Fibroblast of lung (primary cell): Measurements from ENCODE around the gene PRSS21.

Source experiments
- EZH2 ChIP-seq: IDR thresholded peaks from 2 replicates; pipeline ENCODE4 v1.5.1; 2012; ENCODE audit warnings: low read length, control low read depth, mild to moderate bottlenecking; ENCODE audit errors: missing control alignments
- TF ChIP-seq, protein P1 (sequence below), 2 donors: IDR thresholded peaks in 1 of 2; conservative IDR thresholded peaks in 1 of 2; 1 replicate in 1 of 2; 2 replicates in 1 of 2; pipeline ENCODE4 v1.5.1; 2011 to 2012; ENCODE audit warnings: low read length in 2 of 2, control low read depth in 1 of 2, inconsistent platforms in 1 of 2, low read depth in 1 of 2, mild to moderate bottlenecking in 1 of 2

DNA sequence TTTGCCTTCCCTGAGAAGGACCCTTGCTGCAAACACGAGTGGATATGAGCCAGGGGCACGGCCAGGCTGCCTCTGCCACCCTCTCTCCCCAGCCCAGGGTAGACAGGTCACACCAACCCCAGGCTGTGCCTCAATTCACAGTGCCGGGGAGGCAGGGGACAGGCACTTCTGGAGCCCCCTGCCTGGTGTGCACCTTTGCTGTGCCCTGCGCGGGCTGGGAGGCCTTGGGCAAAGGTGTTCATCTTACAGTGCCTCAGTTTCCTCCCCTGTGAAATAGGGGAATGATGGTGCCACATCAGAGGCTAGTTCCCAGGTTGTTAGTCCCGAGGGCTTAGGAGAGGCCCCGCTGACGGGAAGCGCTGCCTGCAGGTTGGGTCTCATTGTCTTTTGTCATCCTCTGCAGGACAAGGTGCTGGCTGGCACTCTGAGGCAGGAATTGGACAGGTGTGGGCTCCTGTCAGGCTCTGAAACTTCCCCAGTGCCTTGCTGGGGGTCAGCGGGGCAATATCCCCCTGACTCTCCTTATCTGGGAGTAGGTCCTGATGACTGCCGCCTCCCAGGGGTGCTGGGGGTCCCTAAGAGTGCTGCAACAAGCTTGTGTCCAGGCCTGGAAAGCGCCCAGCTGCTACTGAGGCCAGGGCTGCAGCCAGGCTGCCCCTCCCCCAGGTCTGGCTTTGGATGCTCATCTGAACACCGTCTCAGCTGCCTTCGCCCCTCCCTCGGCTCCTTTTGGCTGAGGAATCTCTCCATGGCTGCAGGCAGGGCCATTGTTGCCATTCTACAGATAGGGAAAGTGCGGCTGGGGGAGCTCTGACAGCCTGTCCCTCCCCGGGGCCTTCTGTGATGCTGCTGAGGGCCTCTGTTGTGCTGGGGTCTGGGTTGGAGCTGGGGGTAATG is 3.1 kb downstream of the PRSS21 start:
- TF ChIP-seq EZH2, result no peak
- TF ChIP-seq, protein P1, sequence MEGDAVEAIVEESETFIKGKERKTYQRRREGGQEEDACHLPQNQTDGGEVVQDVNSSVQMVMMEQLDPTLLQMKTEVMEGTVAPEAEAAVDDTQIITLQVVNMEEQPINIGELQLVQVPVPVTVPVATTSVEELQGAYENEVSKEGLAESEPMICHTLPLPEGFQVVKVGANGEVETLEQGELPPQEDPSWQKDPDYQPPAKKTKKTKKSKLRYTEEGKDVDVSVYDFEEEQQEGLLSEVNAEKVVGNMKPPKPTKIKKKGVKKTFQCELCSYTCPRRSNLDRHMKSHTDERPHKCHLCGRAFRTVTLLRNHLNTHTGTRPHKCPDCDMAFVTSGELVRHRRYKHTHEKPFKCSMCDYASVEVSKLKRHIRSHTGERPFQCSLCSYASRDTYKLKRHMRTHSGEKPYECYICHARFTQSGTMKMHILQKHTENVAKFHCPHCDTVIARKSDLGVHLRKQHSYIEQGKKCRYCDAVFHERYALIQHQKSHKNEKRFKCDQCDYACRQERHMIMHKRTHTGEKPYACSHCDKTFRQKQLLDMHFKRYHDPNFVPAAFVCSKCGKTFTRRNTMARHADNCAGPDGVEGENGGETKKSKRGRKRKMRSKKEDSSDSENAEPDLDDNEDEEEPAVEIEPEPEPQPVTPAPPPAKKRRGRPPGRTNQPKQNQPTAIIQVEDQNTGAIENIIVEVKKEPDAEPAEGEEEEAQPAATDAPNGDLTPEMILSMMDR (conservative IDR thresholded peaks at IDR 0.05 in 1 of 2, IDR thresholded peaks at IDR 0.05 in 1 of 2; ENCODE audit: low read depth in 1 of 2, low read length in 2 of 2), result no peak
